Stromal cell of bone marrow (primary cell): ENCODE measurements around the gene ADAT1.

ENCODE experiments used
- DNase-seq: peaks from one replicate; pipeline ENCODE4 v3.0.0-alpha.2; 2012; ENCODE audit warnings: low read depth

ADAT1 gene, protein sequence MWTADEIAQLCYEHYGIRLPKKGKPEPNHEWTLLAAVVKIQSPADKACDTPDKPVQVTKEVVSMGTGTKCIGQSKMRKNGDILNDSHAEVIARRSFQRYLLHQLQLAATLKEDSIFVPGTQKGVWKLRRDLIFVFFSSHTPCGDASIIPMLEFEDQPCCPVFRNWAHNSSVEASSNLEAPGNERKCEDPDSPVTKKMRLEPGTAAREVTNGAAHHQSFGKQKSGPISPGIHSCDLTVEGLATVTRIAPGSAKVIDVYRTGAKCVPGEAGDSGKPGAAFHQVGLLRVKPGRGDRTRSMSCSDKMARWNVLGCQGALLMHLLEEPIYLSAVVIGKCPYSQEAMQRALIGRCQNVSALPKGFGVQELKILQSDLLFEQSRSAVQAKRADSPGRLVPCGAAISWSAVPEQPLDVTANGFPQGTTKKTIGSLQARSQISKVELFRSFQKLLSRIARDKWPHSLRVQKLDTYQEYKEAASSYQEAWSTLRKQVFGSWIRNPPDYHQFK

DNA sequence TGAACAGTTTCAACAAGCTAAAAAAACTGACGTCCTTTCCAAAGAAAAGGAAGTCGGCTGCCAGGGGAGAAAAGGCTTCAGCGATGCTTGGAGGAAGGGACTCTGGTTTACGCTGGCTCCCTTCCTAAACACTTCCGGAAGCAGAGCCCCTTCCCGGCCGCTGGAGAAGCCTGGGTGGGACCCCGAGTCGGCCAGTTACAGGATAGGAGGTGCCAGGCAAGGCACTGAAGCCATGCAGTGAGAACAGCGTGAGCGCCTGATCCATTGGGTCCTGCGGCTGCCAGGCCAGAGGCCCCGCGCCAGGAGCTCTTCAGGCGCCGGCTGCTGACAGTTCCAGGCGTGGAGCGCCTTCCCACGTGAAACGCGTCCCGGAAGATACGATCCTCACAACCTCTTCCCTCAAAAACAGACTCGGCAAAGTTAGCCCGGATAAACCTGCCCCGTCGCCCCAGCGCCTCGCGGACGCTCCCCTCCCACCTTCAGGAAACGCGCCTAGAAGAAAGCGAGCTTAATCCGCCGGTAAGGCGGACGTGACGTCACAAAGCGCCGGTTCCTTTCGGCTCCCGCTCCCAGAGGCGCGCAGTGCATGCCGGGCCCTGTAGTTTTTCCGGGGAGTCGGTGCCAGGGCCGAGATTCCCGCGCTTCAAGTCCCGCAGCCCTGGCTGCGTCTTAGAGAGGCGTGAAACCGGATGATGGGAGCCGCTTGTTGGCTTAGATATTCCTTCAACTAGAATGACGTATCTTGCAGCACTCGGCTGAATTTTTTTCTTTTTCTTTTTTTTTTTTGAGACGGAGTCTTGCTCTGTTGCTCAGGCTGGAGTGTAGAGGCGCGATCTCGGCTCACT is at the start of gene ADAT1:
TSS of gene ADAT1 (minus strand) at position 521 of the 845 bp plus-strand sequence. CDS start 2,482 bp downstream, outside the sequence.
- peak; percentile 98 for DNase-seq

DNA sequence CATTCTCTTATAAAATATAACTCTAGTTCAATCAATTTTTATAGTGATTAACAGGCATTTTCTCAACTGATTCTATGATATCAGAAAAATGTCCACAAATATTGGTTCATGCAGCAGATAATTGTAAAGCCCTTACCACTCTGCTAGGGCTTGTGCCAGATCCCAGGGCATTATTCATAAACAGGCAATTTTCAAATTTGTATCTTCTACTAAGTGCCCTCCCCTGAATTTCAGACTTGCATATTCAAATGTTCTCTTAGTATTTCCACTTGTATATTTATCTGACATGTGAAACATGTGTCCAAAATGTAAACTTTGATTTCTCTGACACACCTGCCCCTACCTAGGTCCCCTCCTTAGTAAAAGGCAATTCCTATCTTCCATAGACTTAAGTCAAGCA is 44.4 kb upstream of the ADAT1 start:
- no peak for DNase-seq

DNA sequence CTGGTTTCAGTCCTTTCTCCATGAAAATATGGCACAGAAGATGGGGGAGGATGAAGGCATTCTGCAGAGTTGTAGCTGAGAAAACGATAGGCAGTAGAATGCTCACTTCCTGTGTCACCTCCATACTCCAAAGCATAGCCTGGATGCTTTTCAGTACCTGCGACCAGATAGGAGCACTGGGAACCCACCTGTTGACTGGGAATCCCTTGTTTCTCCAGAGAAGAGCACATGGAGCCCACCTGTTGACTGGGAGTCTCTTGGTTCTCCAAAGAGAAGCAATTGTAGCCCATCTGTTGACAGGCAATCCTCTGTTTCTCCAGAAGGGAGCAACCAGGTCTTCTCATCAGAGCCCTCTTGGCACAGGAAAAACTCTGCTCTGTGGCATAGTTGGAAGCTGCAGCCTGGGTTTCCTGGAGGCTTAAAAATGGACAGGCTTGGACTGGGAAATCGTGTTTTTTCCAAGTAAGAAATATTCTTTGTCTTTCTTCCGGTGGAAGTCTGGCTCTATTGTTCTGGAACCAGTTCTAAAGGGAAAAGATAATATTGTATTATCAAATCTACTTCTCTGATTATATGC is 37.7 kb upstream of the ADAT1 start:
- DNase-seq = no peak

DNA sequence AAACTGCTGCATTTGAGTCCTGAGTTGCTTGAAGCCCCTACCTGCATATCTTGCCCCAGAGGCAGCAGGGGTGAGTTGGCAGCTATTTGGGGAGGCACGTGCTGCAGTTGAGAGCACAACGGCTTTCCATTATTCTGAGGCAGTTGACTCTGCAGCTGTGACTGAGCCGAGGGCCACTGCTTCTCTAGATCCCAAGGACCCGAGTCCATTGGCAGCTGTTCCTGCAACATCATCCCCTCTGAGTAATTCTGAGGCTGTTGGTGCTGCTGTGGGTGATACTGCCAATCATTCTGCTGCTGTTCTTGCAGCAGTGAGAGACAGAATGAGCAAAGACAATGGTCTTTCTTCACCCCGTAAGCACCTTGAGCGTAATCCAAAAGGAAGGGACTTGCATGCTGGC is 37.2 kb upstream of the ADAT1 start:
- DNase-seq = no peak

DNA sequence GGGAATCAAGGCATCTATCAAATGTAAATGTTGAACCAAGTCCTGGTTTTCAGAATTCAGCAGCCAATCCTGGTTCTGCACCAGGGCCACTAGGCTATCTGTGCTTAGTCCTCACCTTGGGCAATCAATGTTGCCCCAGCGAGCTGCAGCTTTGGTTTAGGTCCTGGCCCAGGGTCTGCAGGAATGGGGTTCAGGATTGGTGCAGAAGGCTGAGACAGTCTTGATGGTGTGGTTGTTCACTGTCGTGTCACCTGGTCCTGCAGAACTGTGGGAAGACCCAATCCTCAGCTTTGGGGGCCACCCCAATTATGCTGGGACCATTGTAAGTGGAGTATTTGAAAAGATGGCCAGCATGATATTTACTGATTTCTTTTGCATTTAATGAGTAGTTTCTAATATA is 35.1 kb upstream of the ADAT1 start:
- no peak for DNase-seq

DNA sequence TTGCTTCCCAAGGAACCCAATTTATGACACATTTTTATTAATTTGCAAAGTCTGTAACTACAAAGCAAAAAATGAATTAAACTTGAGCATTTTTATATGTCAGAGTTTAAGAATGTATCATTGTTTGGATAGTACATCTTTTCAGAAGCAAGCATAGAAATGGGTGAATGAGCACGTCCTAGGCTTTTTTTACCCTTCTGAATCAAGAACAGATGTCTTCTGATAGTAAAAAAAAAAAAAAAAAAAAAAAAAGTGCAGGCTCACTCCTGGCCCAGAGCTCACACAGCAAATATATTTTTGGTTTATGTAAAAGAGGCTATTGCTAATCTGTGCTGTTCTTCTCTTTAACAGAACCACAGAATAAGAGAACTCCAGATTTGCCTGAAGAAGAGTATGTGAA is 30.8 kb upstream of the ADAT1 start:
- no peak for DNase-seq

DNA sequence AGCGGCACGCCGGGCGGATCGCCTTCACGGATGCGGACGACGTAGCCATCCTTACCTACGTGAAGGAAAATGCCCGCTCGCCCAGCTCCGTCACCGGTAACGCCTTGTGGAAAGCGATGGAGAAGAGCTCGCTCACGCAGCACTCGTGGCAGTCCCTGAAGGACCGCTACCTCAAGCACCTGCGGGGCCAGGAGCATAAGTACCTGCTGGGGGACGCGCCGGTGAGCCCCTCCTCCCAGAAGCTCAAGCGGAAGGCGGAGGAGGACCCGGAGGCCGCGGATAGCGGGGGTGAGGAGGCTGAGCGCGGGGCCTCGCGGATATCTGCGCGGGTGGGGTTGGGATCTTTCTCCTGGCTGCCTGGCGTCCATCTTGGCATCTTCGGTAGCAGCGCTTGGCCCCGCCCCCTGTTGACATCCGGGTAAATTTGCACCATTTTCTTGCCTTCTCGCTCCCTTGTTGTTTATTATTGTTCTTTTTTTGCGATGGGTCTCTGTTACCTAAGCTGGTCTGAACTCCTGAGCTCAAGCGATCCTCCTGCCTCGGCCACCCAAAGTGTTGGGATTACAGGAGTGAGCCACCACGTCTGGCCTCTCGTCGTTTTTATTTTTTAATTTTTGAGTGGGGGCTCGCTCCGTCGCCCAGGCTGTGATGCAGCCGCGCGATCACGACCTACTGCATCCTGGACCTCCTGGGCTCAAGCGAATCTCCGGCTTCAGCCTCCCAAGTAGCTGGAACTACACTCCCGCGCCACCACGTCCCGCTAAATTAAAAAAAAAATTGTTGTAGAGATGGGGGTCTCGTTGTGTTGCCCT is 25.4 kb upstream of the ADAT1 start:
- peak; percentile 54 for DNase-seq

DNA sequence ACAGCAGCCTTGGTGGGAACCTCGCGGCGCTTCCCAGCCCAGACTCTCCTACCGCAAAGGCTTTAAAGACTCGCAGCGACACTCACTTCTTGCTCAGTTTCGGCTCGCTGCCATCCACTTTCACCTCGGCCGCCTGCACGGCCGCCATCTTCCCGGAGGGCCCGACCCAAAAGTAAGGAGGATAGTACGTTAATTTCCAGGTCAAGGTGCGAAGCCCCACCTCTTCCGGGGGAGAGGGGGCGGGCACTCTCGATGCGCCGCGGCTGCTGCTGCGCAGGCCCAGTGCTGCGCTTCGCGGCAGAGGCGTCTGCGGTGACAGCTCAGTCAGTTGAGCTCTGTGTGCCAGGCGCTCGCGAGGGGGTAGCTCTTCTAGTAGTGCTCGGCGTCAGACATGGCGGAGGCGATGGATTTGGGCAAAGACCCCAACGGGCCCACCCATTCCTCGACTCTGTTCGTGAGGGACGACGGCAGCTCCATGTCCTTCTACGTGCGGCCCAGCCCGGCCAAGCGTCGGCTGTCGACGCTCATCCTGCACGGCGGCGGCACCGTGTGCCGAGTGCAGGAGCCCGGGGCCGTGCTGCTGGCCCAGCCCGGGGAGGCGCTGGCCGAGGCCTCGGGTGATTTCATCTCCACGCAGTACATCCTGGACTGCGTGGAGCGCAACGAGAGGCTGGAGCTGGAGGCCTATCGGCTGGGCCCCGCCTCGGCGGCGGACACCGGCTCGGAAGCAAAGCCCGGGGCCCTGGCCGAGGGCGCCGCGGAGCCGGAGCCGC is 24.6 kb upstream of the ADAT1 start, which contains the start of the genes KARS1 and TERF2IP:
TSS of gene KARS1 (minus strand) at position 174 of the 773 bp plus-strand sequence. CDS start at position 148, 26 bp downstream.
TSS of gene TERF2IP (plus strand) at position 282 of the 773 bp plus-strand sequence. CDS start at position 392, 110 bp downstream.
- DNase-seq = peak; percentile 88

DNA sequence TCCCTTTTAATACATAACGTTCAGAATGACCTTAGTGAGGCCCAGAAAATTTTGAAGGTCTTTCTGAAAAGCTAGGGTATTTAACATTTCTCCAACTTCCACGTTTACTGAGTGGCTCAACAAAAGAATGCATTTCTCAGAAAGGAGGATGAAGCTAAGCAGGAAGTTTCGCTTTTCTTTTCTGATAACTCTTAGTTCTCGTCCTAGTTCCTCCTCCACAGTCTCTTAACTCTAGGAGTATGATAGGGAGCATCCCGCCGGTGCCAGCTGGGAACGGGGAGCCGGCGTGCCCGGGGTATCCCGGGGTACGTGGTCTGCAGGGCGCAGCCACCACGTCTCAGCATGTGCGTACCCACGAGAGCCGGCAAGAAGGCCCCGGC is 24.0 kb upstream of the ADAT1 start:
- no peak for DNase-seq

DNA sequence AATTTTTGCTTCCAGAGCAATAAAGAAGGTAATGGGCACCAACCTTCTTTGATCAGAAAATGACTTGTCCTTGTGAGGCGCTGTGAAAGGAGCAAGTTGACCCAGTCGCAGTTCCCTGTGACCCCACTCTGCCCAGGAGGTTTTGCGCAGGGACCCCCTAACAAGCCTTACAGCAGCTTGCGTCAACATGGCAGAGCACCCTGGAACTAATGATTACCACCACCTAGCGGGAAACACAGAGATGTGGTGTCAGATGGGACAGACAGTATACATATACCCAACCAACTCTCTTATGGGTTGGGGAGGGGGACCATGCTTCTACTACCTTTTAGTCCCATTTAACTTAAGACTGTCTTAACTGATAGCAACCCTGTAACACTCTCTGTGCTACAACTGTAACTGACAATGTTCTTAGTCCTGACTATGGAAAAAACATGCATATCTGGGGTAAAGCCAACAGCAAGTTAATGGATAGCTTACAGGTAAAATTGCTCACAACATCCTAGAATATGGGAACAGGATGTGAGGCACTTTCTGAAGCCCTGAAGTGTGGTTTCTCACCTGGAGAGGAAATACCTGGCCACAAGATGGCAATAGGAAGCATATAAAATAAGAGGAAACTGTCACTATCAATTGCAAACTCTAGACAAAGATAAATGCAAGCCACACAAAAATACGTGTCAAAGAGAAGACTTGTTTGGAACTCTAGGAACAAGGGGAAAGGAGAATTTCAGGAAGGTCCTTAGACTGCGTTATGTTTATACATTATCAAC is 21.3 kb upstream of the ADAT1 start:
- DNase-seq = no peak

DNA sequence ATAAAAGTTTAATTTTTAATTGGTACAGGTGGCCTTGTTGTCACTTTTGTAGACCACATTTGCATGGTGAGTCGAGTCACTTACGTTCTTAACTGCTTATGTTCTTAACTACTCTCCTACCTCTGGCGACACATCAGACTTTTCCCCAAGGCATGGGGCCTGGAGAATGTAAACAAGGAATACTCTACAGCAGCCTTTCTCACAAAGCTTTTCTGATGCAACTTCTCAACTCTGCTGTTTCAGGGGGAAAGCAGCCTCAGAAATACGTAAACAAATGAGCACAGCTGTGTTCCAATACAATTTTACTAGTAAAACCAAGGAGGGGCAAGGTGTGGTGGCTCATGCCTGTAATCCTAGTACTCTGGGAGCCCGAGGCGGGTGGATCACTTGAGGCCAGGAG is 17.5 kb upstream of the ADAT1 start:
- DNase-seq = no peak

DNA sequence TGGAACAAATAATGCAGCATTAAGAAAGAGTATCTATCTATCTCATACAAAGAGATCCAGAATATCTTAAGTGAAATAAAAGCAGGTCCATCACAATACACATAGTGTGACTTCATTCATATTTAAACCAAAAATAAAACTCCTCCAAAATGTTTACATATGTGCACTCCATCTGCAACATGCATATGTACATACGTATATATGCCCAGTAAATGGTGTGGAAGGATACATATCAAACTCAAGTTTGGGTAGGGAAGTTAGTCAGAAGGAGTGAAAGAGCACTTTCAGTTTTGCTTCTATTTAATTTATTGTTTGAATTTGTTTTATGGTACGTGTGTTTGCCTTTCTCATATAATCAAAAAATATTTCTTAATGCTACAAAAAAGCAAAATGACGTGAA is 12.0 kb upstream of the ADAT1 start:
- DNase-seq = no peak

DNA sequence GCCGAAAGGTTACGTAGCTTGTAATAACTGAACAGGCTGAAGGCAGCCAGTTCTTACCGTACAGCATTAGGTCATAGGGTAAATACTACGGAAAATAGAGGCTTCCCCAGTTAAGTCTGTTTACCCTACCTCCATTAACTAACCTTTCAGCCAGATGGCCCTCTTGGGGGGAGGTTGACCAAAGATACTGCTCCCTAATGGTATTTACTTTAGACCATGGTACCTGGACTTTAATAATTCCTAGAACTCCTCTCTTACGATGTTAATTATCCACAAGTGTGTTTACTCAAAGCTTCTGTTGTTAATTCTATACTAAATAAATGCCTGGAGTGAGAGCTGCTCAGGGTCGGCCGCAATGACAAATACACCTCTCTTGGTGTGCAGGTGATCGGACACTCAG is 9.8 kb upstream of the ADAT1 start:
- DNase-seq = no peak

DNA sequence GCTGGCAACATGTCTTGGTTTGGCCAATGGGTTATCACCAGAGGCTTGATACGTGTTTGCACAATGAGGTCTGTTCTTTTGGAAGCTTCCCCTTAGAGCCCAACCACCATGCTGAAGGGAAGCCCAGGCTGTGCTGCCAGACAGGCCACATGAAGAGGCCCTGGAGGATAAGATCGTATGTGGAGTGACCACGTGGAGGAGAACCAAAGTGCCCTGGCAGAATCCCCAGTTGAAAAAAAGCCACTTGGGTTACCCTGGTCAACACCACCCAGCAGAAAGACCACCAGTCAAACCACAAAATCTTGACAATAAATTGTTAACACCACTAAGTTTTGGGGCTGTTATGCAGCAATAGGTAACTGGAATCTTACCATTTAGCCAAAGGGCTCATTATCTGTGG is 7.0 kb upstream of the ADAT1 start:
- no peak for DNase-seq

DNA sequence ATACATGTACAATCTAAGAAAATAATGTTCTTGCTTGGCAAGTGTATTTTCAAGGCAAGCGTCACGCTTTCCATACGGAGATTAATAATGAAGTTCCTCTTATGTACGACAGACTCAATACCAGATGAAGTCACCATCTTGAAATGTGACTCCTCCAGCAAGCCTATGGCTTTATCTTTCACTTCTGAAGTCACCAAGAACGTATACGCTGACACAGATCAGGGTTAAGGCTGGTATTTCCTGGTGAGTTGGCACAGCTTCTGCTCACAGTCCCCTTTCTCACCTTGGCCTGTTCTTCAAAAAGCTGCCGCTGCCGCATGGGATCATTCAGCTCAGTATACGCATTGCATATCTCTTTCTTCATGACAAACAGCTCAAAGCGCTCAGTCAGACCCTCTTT is 6.1 kb upstream of the ADAT1 start:
- DNase-seq = no peak

DNA sequence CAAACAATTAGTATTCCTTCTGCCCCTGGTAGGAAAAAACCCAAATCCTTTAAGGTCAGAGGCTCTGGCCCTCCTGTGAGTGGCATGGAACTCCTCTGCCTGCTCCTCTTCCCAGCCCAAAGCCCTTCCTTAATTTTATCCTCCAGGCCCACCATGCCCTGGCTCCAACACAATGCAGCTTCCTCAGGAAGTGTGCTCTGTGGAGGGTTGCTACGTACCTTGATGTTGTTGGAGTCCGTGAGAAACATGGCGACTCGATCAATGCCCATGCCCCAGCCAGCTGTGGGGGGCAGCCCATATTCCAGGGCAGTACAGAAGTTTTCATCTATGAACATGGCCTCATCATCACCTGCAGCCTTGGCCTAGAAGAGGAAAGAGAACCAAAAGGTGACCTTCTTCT is 5.3 kb upstream of the ADAT1 start:
- DNase-seq = no peak

DNA sequence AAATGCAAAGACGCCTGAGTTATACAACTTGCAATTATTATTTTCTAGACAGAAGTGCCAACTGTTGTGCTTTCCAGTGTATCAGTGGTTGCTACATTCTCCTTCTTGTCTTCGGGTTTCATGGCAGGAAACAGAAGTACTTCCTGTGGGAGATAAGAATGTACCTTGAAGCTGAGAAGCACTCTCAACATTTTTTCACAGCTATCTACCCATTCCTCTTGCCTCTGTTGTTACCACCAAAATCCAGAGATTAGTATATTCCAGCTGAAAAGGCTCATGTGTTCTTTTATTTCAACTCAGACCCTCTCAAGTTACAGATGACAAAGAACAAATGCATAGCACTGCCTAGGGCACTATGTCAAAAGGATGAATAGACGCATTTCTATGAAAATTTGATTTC is 4.8 kb upstream of the ADAT1 start:
- no peak for DNase-seq

DNA sequence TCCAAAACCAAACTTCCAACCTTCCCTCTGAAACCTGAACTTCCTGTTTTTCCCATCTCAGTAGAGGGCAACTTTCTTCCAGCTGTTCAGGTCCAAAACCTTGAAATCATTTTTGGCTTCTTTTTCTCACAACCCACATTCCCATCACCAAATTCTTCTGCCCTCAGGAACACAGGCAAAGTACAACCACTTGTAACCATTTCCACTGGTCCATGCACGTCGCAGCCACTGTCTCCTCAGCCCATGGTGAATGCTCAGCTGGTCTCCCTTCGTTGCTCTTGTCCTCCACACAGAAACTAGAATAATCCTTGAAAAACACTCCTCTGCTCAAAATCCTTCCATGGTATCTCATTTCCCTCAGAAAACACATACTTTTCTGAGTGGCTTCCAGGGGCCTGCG is 3.7 kb upstream of the ADAT1 start:
- DNase-seq = no peak

DNA sequence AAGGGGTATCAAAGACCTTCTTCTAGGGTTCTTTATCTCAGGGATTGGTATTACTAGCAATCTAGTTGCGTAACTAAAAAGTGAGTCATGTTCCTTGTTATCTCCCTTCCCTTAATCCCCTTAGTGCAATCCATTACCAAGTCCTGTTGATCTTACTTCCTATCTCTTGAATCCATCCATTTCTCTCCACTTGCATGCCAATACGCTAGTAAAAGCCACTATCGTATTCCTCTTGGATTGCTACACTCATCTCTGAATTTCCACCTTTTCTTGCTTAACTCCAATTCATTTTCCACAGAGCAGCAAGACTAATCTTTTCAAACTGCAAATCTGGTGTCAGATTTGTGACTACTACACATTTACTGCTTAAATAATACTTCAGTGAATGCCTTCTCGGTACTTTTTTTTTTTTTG is 1.8 kb upstream of the ADAT1 start:
- DNase-seq = no peak

DNA sequence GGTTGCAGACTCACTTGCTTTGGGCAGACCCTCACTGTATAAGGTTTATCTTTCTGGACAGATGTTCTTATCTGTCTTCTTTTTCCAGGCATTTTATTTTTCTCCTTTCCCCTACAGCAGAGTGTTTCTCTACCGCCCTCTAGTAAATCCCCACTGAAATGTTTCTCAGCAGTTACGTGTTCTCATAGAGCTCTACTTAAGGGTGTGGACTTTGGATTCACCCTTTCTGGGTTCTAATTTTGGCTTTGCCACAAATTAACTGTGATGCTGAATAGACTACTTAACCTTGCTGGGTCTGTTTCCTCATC is 2.0 kb downstream of the ADAT1 start:
- DNase-seq = peak; percentile 34
